Measurements from ENCODE around the gene IST1.
"Not testable (repeated sequence)": the region's sequence is repeated elsewhere in the genome, so short reads cannot be mapped to it uniquely, and the experiment has no call there.

The IST1 gene

GRCh38 chr16:71863995-71864394, 31.3 kb upstream of the IST1 start:
- no peak overlapping the region for H3K4me3 ChIP-seq (ENCODE audit: low read depth, low read length)
- TF ChIP-seq CTCF (conservative IDR thresholded peaks at IDR 0.05; ENCODE audit: low read depth, low read length): no peak
- DNase-seq (ENCODE audit: low read depth): no peak

GRCh38 chr16:71865173-71865863, 30.0 kb upstream of the IST1 start:
- H3K4me3 ChIP-seq (ENCODE audit: low read depth, low read length): no peak overlapping the region
- no peak for DNase-seq (ENCODE audit: low read depth)
- TF ChIP-seq CTCF (conservative IDR thresholded peaks at IDR 0.05; ENCODE audit: low read depth, low read length): no peak

DNA sequence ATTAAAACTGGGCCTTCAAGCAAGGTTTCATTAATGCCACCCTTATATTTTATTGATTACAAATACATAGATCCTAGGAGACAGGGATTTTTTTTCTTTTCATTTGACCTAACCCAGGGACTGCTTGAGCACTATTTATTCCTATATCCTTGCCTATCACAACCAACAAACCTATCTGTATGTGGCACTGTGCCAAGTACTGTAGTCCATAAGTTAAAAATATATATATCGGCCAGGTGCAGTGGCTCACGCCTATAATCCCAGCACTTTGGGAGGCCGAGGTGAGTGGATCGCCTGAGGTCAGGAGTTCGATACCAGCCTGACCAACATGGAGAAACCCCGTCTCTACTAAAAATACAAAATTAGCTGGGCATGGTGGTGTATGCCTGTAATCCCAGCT, 28.2 kb upstream of the IST1 start:
- not testable (repeated sequence) for DNase-seq (ENCODE audit: low read depth); H3K4me3 ChIP-seq (ENCODE audit: low read depth, low read length)

GRCh38 chr16:71867939-71868338, 27.4 kb upstream of the IST1 start:
- no peak overlapping the region for H3K4me3 ChIP-seq (ENCODE audit: low read depth, low read length)
- TF ChIP-seq CTCF (conservative IDR thresholded peaks at IDR 0.05; ENCODE audit: low read depth, low read length): peak; percentile 18
- peak; percentile 27 for DNase-seq (ENCODE audit: low read depth)

- no peak for DNase-seq (ENCODE audit: low read depth)
- no peak overlapping the region for H3K4me3 ChIP-seq (ENCODE audit: low read depth, low read length)
- TF ChIP-seq CTCF (conservative IDR thresholded peaks at IDR 0.05; ENCODE audit: low read depth, low read length): no peak
Observed at GRCh38 chr16:71869089-71869488, 26.2 kb upstream of the IST1 start.

DNA sequence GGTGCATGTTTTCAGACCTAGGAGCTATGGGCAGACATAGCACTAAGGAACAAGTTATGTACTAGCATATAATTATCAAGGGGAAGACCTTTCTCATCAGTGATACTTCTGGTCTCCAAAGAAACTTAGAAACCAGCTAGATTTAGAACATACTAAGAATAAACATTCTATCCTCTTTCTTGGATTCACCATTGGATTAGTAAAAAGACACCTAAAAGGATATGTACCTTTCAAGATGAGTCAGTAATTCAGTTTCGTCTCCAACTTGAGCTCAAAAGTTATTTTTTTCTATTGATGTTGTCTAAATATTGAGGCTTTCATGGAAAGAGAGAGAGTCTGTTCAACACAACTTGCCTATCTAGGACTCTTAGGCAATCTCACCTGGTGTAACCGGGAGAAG, 24.5 kb upstream of the IST1 start:
- no peak overlapping the region for H3K4me3 ChIP-seq (ENCODE audit: low read depth, low read length)
- no peak for DNase-seq (ENCODE audit: low read depth)
- no peak for TF ChIP-seq CTCF (conservative IDR thresholded peaks at IDR 0.05; ENCODE audit: low read depth, low read length)

GRCh38 chr16:71873199-71873598, 22.1 kb upstream of the IST1 start:
- H3K4me3 ChIP-seq (ENCODE audit: low read depth, low read length): no peak overlapping the region
- DNase-seq (ENCODE audit: low read depth): no peak
- no peak for TF ChIP-seq CTCF (conservative IDR thresholded peaks at IDR 0.05; ENCODE audit: low read depth, low read length)

Data from choroid plexus epithelial cell (primary cell).